GM12892 (cell line): ENCODE results near the gene NFATC2.

ENCODE experiments used
- POLR2A ChIP-seq: IDR thresholded peaks from 2 replicates; pipeline ENCODE4 v1.6.1; 2011; ENCODE audit warnings: low read depth, low read length, control low read depth
- TAF1 ChIP-seq: IDR thresholded peaks from 2 replicates; pipeline ENCODE4 v1.6.1; 2011; ENCODE audit warnings: low read depth, mild to moderate bottlenecking, control low read depth, low read length, borderline replicate concordance

DNA sequence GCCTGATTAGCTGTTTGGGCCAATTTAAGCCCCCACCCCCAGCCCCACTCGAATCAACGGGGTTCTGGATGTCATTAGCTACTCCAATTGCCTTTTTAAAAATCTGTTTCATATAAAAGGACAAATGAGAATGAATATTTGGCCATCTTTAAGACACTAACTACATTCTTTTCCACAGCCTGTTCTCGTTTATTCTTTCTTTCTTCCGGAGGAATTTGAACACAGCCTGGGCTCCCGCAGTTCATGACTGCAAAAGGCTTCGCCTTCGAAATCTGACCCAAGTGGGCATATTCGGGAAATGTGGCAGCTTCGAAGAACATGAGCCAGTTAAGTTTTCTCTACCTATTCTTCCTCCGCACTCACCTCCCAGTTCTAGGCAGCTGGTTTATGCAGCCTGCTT lies 49.4 kb upstream of the NFATC2 start:
- TF ChIP-seq TAF1 = no peak
- TF ChIP-seq POLR2A = no peak
